Progenitor cell of endocrine pancreas (in vitro differentiated cells): ENCODE measurements around the gene SLC1A7. TPM values are rescaled to one million over a fixed set of nuclear protein-coding genes. Genes with fewer than 3 reads are reported as not detected.

ENCODE experiments used
- DNase-seq: peaks from one replicate; pipeline ENCODE4 v3.0.0; 2021; ENCODE audit warnings: low spot score; ENCODE audit not compliant: unreplicated experiment
- H3K27ac Mint-ChIP-seq: 2 replicates; pipeline ENCODE4 v1.8.0; 2021; ENCODE audit warnings: mild to moderate bottlenecking, moderate library complexity, mixed read lengths
- H3K27me3 Mint-ChIP-seq: 2 replicates; pipeline ENCODE4 v1.8.0; 2021; ENCODE audit warnings: mixed read lengths
- H3K36me3 Mint-ChIP-seq: 2 replicates; pipeline ENCODE4 v1.8.0; 2022; ENCODE audit warnings: mixed read lengths; ENCODE audit not compliant: insufficient read depth
- H3K4me1 Mint-ChIP-seq: 2 replicates; pipeline ENCODE4 v1.8.0; 2021; ENCODE audit warnings: low read depth, mixed read lengths
- H3K4me3 Mint-ChIP-seq: 2 replicates; pipeline ENCODE4 v1.8.0; 2021; ENCODE audit warnings: low read depth, mild to moderate bottlenecking, moderate library complexity, mixed read lengths
- H3K9me3 Mint-ChIP-seq: 2 replicates; pipeline ENCODE4 v1.8.0; 2021; ENCODE audit warnings: low read depth, mixed read lengths
- long read RNA-seq: library from polyadenylated mRNA; unstranded; transcript quantifications from one replicate; pipeline ENCODE4 v2.0.0, GENCODE V29; 2020
- total RNA-seq: library from RNA; stranded (reverse); gene quantifications from 2 replicates; pipeline ENCODE4 v1.2.1, GENCODE V29; 2021
- TF ChIP-seq, protein P1 (sequence below): fragments of 200-600 bp; sonication (generic); IDR thresholded peaks from one replicate; pipeline ENCODE4 v1.5.0; 2021; ENCODE audit warnings: antibody characterized with exemption, mild to moderate bottlenecking; ENCODE audit not compliant: unreplicated experiment

SLC1A7 gene
- not detected in 2 replicates for total RNA-seq
- long read RNA-seq, result 0 reads

DNA sequence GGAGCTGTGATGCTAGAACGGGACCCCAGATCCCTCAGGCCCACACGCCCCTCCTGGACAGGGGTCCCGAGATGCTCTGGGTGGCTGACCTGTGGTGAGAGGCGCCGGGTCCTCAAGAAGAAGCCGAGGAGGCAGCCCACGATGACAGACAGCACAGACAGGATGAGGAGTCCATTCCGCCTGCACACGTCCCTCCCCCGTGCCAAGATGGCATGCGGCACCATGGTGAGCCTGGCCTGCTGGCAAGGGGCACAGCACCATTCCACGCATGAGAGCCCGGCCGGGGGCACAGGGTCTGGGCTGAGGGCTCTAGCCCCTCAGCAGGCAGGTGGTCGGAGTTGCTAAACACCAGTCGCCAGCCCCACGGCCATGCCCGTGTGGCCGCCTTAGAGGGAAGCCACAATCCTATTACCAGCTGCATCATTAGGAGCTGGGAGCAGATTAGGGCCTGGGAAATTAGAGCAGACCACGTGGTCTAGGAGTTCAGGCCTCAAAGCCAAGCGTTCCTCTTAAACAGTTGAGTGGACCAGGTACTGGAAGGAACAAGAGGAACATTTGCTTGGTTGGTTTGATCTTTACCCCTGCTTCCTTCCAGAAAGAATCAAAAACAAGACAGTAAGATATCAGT is at the start of gene SLC1A7:
Gene SLC1A7, minus strand, starts transcription at position 413 of the 628 bp plus-strand sequence. Its CDS starts 189 bp downstream, at position 224.
- no peak within 1 kb of the TSS for H3K4me3 Mint-ChIP-seq
- H3K27me3 Mint-ChIP-seq, result peaks cover 63% of the 10 kb centered on the region
- H3K4me1 Mint-ChIP-seq, result peaks cover 16% of the 10 kb centered on the region
- H3K9me3 Mint-ChIP-seq, result peaks cover 9% of the 10 kb centered on the region
- H3K27ac Mint-ChIP-seq, result no peak within 1 kb of the TSS
- peaks cover 4% of the 10 kb centered on the region for H3K36me3 Mint-ChIP-seq
- DNase-seq, result no peak
- TF ChIP-seq, protein P1, sequence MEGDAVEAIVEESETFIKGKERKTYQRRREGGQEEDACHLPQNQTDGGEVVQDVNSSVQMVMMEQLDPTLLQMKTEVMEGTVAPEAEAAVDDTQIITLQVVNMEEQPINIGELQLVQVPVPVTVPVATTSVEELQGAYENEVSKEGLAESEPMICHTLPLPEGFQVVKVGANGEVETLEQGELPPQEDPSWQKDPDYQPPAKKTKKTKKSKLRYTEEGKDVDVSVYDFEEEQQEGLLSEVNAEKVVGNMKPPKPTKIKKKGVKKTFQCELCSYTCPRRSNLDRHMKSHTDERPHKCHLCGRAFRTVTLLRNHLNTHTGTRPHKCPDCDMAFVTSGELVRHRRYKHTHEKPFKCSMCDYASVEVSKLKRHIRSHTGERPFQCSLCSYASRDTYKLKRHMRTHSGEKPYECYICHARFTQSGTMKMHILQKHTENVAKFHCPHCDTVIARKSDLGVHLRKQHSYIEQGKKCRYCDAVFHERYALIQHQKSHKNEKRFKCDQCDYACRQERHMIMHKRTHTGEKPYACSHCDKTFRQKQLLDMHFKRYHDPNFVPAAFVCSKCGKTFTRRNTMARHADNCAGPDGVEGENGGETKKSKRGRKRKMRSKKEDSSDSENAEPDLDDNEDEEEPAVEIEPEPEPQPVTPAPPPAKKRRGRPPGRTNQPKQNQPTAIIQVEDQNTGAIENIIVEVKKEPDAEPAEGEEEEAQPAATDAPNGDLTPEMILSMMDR, result no peak

DNA sequence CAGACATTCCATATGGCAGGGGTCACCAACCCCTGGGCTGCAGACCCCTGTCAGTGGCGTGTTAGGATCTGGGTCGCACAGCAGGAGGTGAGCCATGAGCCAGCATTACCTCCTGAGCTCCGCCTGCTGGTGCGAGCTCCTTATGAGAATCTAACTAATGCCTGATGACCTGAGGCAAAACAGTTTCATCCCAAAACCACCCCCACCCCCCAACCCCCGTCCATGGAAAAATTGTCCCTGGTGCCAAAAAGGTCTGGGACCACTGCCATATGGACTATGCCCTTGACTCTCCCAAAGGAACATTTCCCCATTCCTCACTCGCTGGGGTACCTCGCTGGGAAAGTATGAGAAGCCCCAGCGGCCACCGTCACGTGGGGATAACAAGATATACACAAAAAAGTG is 47.8 kb upstream of the SLC1A7 start:
- no peaks in the 10 kb centered on the region for H3K9me3 Mint-ChIP-seq
- TF ChIP-seq, protein P1, result no peak
- no peak overlapping the region for H3K4me3 Mint-ChIP-seq
- peaks cover 37% of the 10 kb centered on the region for H3K27me3 Mint-ChIP-seq
- peaks cover 2% of the 10 kb centered on the region for H3K4me1 Mint-ChIP-seq
- H3K27ac Mint-ChIP-seq, result no peak overlapping the region
- no peaks in the 10 kb centered on the region for H3K36me3 Mint-ChIP-seq
- no peak for DNase-seq

DNA sequence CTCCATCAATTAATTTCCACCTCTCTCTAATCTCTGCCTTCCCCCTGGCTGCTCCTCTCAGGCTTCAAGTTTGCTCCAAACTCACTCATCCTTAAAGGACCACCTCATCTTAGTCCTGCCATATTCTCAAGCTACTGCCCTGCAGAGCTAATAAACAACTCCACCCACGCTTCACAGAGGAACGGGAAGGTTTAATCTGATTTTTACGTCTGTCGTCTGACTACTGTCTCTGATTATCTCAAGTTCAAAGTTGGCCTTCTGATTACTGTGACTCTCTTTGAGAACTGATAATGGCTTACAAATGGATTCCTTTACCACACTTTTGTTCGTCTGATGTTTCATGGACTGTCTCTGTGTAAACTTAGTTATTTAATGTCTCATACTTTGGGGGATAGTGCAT is 46.6 kb upstream of the SLC1A7 start:
- TF ChIP-seq, protein P1, result no peak
- H3K4me3 Mint-ChIP-seq, result no peak overlapping the region
- H3K27me3 Mint-ChIP-seq, result peaks cover 32% of the 10 kb centered on the region
- no peak for DNase-seq
- peaks cover 2% of the 10 kb centered on the region for H3K4me1 Mint-ChIP-seq
- no peak overlapping the region for H3K27ac Mint-ChIP-seq
- H3K9me3 Mint-ChIP-seq, result no peaks in the 10 kb centered on the region
- no peaks in the 10 kb centered on the region for H3K36me3 Mint-ChIP-seq

DNA sequence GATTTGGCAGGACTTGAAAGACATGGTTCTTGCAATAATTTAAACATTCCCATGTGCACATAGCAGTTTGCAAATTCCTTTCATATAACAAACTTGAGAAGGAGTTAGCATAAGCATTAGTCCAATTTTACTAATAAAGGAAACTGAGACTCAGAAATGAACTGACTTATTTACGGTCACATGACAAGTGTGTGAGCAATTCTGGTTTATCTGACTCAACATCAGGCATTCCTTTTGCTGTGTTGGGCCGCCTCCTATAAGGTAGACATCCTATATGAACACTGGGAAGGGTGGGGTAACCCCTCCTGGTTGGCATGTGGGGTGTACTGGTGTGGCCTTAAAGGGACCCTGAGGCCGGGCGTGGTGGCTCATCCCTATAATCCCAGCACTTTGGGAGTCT is 45.7 kb upstream of the SLC1A7 start:
- Mint-ChIP-seq H3K27ac (no peak overlapping the region), H3K4me3 (no peak overlapping the region), H3K9me3 (no peaks in the 10 kb centered on the region), H3K27me3 (peaks cover 27% of the 10 kb centered on the region), H3K4me1 (no peaks in the 10 kb centered on the region), H3K36me3 (no peaks in the 10 kb centered on the region)
- TF ChIP-seq, protein P1, result no peak
- DNase-seq, result no peak

DNA sequence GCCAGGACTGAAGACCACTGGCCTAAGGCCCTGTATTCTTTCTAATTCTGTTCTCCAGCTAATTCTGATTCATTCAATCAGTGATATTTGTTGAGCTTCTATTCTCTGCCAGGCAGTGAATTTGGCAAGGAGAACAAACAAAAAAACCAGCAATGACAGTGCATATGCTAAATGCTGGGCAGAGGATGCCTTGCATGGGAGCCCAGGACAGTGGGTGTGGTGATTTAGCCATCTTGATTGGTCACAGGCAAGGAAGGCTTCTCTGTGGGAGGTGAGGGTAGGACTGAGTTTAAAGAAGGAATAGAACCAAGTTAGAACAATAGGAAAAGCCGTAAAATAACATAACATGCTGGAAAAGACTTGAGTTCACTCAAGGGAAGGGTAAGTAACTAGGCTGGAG is 45.0 kb upstream of the SLC1A7 start:
- no peaks in the 10 kb centered on the region for H3K9me3 Mint-ChIP-seq

More for the DNA sequence above, 45.0 kb upstream of the SLC1A7 start:
- no peaks in the 10 kb centered on the region for H3K4me1 Mint-ChIP-seq
- H3K36me3 Mint-ChIP-seq, result no peaks in the 10 kb centered on the region
- no peak for DNase-seq
- no peak overlapping the region for H3K4me3 Mint-ChIP-seq
- TF ChIP-seq, protein P1, result no peak
- no peak overlapping the region for H3K27ac Mint-ChIP-seq
- peaks cover 27% of the 10 kb centered on the region for H3K27me3 Mint-ChIP-seq
